HUES48 (cell line): ENCODE measurements around the gene SPATA33.
"Not testable (repeated sequence)": the region's sequence is repeated elsewhere in the genome, so short reads cannot be mapped to it uniquely, and the experiment has no call there.

ENCODE experiments used
- H3K27ac ChIP-seq: one replicate; pipeline ENCODE4 v1.7.0; 2013; ENCODE audit warnings: low read depth, low read length, inconsistent platforms
- H3K27me3 ChIP-seq: 2 replicates; pipeline ENCODE4 v1.6.1; 2013; ENCODE audit warnings: mild to moderate bottlenecking, low read length; ENCODE audit not compliant: control insufficient read depth, insufficient read depth
- H3K36me3 ChIP-seq: 2 replicates; pipeline ENCODE4 v1.6.1; 2013; ENCODE audit warnings: low read length; ENCODE audit not compliant: control insufficient read depth, insufficient read depth
- H3K4me1 ChIP-seq: 2 replicates; pipeline ENCODE4 v1.6.1; 2013; ENCODE audit warnings: mild to moderate bottlenecking, low read length; ENCODE audit not compliant: control insufficient read depth, insufficient read depth
- H3K4me3 ChIP-seq: 2 replicates; pipeline ENCODE4 v1.5.1; 2013; ENCODE audit warnings: mild to moderate bottlenecking, low read depth, low read length
- H3K9ac ChIP-seq: 2 replicates; pipeline ENCODE4 v1.6.1; 2013; ENCODE audit warnings: mild to moderate bottlenecking, low read depth, low read length, moderate library complexity
- H3K9me3 ChIP-seq: 2 replicates; pipeline ENCODE4 v1.6.1; 2013; ENCODE audit warnings: low read length; ENCODE audit not compliant: control insufficient read depth, insufficient read depth

Gene SPATA33

DNA sequence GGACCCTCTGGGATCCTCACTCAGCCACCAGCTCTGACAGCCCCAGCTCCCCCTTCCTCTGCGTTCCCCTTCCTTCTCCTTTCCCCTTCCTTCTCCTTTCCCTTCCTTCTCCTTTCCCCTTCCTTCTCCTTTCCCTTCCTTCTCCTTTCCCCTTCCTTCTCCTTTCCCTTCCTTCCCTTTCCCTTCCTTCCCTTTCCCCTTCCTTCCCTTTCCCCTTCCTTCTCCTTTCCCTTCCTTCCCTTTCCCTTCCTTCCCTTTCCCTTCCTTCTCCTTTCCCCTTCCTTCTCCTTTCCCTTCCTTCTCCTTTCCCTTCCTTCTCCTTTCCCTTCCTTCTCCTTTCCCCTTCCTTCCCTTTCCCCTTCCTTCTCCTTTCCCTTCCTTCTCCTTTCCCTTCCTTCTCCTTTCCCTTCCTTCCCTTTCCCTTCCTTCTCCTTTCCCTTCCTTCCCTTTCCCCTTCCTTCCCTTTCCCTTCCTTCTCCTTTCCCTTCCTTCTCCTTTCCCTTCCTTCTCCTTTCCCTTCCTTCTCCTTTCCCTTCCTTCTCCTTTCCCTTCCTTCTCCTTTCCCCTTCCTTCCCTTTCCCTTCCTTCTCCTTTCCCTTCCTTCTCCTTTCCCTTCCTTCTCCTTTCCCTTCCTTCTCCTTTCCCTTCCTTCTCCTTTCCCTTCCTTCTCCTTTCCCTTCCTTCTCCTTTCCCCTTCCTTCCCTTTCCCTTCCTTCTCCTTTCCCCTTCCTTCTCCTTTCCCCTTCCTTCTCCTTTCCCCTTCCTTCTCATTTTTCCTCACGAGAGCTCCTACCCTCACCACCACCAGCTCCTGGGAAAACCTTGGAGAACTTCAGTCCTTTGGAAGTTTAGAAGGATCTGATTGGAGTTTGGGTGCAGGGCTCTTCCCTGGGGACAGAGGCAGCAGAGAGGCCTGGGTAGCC, 22.9 kb upstream of the SPATA33 start:
- H3K9ac ChIP-seq, H3K9me3 ChIP-seq, H3K4me1 ChIP-seq, H3K27me3 ChIP-seq, H3K27ac ChIP-seq, H3K4me3 ChIP-seq, H3K36me3 ChIP-seq: not testable (repeated sequence)

DNA sequence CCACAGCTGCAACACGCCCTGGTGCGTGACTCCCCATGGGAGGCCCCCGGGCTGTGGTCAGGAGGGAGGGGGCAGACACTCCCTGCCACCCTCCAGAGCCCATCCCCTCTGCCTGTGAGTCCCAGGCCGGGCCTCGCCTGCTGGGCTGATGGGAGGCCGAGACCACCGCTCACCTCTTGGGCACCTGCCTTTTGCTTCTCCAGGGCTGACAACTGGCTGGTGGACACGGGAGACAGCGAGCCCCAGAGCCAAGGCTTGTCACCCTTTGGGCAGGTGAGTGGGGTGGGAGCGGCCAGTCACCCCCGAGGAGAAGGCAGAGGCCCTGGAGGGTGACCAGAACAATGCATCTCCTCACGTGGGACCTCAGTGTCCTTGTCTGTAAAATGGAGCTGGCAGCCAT, 21.0 kb upstream of the SPATA33 start:
- no peak overlapping the region for H3K4me3 ChIP-seq

DNA sequence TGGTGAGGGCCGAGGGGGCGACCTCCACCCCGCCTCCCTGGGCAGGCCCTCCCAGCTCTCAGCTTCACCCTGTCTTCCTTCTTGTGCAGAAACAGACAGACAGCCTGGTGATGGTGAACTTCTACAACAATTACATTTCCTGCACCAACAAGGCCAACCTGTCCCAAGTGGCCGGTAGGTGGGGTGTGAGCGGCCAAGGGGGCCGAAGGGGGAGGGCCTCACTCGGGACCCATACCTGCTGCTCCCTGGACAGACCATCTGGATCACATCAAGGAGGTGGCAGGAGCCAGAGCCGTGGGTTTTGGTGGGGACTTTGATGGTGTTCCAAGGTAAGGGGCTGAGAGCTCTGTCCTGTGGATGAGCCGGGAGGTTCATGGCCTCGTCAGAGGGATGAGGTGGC, 20.3 kb upstream of the SPATA33 start:
- Histone ChIP-seq H3K4me1 (no peaks in the 10 kb centered on the region; the same call in 1 of the 2 replicates), H3K4me3 (no peak overlapping the region), H3K9me3 (no peaks in the 10 kb centered on the region), H3K36me3 (no peaks in the 10 kb centered on the region), H3K27ac (no peak overlapping the region), H3K27me3 (no peaks in the 10 kb centered on the region), H3K9ac (no peak overlapping the region)

More for the DNA sequence above, 21.0 kb upstream of the SPATA33 start:
- no peaks in the 10 kb centered on the region for H3K36me3 ChIP-seq
- no peaks in the 10 kb centered on the region for H3K27me3 ChIP-seq
- no peaks in the 10 kb centered on the region; the same call in 1 of the 2 replicates for H3K4me1 ChIP-seq
- H3K27ac ChIP-seq, result no peak overlapping the region
- no peaks in the 10 kb centered on the region for H3K9me3 ChIP-seq
- no peak overlapping the region for H3K9ac ChIP-seq

DNA sequence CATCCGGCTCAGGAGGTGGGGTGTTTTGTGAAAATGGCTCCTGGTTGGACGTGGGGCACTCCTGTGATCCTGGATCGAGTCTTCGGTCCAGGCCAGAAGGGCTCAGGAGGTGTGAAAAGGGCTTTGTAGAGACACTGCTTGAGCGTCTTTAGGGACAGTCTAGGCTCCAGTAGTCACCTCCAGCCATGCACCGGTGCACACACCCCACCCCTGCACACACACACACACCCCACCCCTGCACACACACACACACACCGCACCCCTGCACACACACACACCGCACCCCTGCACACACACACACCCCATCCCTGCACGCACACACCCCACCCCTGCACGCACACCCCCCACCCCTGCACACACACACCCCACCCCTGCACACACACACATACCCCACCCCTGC, 19.2 kb upstream of the SPATA33 start:
- Histone ChIP-seq H3K4me3 (no peak overlapping the region), H3K27me3 (no peaks in the 10 kb centered on the region), H3K9me3 (no peaks in the 10 kb centered on the region), H3K4me1 (no peaks in the 10 kb centered on the region; the same call in 1 of the 2 replicates), H3K27ac (no peak overlapping the region), H3K36me3 (no peaks in the 10 kb centered on the region), H3K9ac (no peak overlapping the region)

DNA sequence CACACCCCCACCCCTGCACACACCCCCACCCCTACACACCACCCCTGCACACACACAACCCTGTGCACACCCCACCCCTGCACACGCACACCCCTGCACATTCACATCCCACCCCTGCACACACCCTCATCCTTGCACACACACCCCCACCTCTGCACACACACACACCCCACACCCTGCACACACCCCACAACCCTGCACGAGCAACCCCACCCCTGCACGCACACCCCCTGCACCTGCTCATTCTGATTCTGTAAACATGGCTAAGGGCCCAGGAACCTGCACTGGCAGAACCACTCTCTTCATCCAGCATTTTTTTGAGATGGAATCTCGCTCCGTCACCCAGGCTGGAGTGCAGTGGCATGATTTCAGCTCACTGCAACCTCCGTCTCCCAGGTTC, 18.3 kb upstream of the SPATA33 start:
- no peak overlapping the region for H3K4me3 ChIP-seq
- no peaks in the 10 kb centered on the region; the same call in 1 of the 2 replicates for H3K4me1 ChIP-seq
- H3K36me3 ChIP-seq, result no peaks in the 10 kb centered on the region
- no peaks in the 10 kb centered on the region for H3K27me3 ChIP-seq
- no peaks in the 10 kb centered on the region for H3K9me3 ChIP-seq
- no peak overlapping the region for H3K9ac ChIP-seq
- H3K27ac ChIP-seq, result no peak overlapping the region

DNA sequence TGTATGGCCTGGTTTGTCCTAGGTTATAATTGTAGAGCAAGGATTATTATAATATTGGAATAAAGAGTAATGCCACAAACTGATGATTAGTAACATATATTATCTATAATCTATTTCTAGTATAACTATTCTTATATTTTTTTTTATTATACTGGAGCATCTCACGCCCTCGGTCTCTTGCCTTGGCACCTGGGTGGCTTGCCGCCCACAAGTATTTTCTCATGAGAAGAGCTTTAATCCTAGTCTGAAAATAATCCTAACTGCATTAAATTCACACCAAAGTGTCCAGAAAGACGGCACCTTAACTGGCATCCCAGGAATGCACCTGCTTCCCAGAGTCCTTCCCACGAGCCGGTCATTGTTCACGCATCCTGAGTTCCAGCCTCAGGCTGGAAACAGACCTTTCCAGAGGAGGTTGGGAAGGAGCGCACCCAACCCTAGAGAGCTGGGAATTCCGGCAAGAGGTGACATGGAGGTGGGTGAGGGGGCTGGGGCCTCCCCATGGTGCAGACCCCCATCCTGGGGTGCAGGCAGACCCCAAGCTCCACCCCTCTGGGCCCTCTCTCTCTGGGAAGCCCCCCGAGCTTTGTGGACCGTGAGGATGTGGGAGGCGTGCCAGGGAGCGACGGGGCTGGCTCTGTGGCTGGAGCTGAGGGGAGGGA, 16.0 kb upstream of the SPATA33 start:
- Histone ChIP-seq H3K9ac (no peak overlapping the region), H3K27me3 (no peaks in the 10 kb centered on the region), H3K4me3 (no peak overlapping the region)

DNA sequence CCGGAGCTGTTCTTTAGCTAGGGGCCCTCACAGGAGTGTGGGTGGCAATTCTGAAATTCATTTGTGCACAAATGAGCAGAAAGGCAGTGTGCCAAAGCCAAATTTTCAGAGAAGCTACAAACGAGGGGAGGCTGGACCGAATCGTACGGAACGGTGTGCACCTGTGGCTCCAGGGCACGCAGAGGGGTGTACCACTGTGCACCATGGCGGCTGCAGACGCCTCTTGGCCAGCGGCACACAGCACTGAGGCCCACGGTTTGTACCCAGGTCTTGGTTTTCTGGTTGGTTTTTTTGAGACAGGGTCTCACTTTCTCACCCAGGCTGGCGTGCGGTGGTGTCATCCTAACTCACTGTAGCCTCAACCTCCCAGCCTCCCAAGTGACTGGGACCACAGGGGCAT, 15.1 kb upstream of the SPATA33 start:
- no peaks in the 10 kb centered on the region for H3K9me3 ChIP-seq
- no peak overlapping the region for H3K4me3 ChIP-seq
- H3K9ac ChIP-seq, result no peak overlapping the region
- H3K27ac ChIP-seq, result no peak overlapping the region
- no peaks in the 10 kb centered on the region; the same call in 1 of the 2 replicates for H3K4me1 ChIP-seq
- H3K36me3 ChIP-seq, result peaks cover 26% of the 10 kb centered on the region
- no peaks in the 10 kb centered on the region for H3K27me3 ChIP-seq

More for the DNA sequence above, 16.0 kb upstream of the SPATA33 start:
- H3K36me3 ChIP-seq, result peaks cover 19% of the 10 kb centered on the region
- no peaks in the 10 kb centered on the region; the same call in 1 of the 2 replicates for H3K4me1 ChIP-seq
- H3K27ac ChIP-seq, result no peak overlapping the region
- H3K9me3 ChIP-seq, result no peaks in the 10 kb centered on the region

DNA sequence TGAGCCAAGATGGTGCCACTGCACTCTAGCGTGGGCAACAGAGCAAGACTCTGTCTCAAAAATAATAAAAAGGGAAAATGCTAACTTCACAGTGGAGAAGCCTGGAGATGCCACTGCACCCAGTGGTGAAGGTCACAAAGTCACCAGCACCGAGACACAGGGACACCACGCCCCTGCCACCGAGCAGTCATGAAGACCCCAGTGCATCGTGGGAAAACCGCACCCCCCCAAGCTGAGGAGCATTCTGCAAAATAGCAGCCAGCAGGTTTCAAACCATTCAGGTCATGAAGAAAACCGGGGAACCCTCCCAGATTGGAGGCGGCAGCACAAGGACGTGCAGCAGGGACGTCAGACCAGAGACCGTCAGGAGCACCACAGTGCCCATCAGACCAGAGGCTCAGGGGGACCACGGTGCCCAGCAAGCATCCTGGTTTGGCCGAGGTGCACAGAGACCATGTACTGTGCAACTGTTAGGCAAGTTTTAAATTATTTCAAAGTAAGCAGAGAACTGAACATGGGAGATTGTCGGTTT, 13.8 kb upstream of the SPATA33 start:
- Histone ChIP-seq H3K9ac (no peak overlapping the region), H3K9me3 (no peaks in the 10 kb centered on the region), H3K27me3 (no peaks in the 10 kb centered on the region), H3K4me1 (no peaks in the 10 kb centered on the region; the same call in 1 of the 2 replicates), H3K36me3 (peaks cover 26% of the 10 kb centered on the region), H3K4me3 (no peak overlapping the region), H3K27ac (no peak overlapping the region)

DNA sequence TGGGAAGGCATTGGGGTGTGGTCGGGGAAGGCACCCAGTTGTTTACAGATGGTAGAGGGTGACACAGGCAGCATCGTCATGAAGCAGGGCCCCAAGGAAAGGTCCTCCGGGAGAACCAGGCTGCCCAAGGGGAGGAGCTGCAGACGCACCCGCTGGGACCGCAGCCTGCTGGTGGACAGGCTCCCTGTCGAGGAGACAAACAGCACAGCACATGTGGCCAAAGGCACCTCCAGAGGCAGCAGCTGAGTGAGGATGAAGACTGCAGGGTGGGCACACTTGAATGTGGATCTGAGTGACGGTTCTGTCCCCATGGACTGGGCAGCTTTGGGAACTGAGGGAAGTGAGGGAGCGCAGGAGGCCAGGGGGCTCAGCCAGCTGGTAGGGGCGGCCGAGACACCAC, 12.5 kb upstream of the SPATA33 start:
- H3K9ac ChIP-seq, result no peak overlapping the region

DNA sequence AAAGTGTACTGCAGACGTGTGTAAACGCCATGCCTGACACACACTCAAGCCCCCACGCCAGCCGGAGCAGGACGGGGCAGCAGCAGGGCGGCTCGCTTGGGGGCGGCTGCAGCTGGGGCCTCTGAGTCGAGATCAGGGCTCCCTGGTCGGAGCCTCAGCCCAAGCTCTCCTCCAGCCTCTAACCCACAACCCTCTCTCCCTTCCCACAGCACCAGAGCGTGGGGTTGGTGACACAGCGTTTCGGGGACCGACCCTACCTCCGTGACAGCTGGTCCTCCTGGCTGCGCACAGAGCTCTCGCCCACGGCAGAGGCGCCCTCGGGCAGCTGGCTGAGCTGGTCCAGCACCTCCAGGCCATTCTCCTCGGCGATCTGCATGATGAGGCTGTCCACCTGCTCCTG, 11.4 kb upstream of the SPATA33 start:
- H3K27me3 ChIP-seq, result no peaks in the 10 kb centered on the region
- peaks cover 39% of the 10 kb centered on the region for H3K36me3 ChIP-seq
- no peak overlapping the region for H3K27ac ChIP-seq
- H3K4me3 ChIP-seq, result no peak overlapping the region
- H3K9ac ChIP-seq, result no peak overlapping the region
- no peaks in the 10 kb centered on the region for H3K9me3 ChIP-seq
- H3K4me1 ChIP-seq, result no peaks in the 10 kb centered on the region

More for the DNA sequence above, 12.5 kb upstream of the SPATA33 start:
- Histone ChIP-seq H3K4me3 (no peak overlapping the region), H3K9me3 (no peaks in the 10 kb centered on the region), H3K27me3 (no peaks in the 10 kb centered on the region), H3K4me1 (no peaks in the 10 kb centered on the region; the same call in 1 of the 2 replicates), H3K27ac (no peak overlapping the region), H3K36me3 (peaks cover 32% of the 10 kb centered on the region)

DNA sequence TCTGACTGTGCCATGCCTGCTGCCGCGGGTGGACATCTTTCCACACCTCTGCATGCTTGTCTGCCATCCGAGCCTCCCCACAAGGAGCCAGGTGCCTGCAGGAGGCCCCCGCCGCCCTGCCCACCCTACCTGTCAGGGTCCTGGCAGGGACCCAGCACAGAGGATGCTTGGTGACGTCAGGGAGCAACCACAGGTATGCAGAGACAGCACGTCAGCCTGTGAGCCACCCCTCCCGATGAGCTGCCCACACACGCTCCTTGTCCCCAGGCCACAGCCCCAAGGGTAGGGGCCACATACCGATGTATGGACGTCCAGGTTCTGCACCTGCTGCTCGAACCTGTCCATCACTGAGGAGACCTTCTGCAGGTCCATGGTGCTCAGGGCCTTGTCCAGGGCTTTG, 10.7 kb upstream of the SPATA33 start:
- H3K36me3 ChIP-seq, result peaks cover 45% of the 10 kb centered on the region
- H3K4me1 ChIP-seq, result no peaks in the 10 kb centered on the region
- H3K4me3 ChIP-seq, result no peak overlapping the region
- H3K9me3 ChIP-seq, result no peaks in the 10 kb centered on the region
- H3K9ac ChIP-seq, result no peak overlapping the region
- no peak overlapping the region for H3K27ac ChIP-seq
- H3K27me3 ChIP-seq, result no peaks in the 10 kb centered on the region
